ENCODE results near the gene KIF1B.

DNA sequence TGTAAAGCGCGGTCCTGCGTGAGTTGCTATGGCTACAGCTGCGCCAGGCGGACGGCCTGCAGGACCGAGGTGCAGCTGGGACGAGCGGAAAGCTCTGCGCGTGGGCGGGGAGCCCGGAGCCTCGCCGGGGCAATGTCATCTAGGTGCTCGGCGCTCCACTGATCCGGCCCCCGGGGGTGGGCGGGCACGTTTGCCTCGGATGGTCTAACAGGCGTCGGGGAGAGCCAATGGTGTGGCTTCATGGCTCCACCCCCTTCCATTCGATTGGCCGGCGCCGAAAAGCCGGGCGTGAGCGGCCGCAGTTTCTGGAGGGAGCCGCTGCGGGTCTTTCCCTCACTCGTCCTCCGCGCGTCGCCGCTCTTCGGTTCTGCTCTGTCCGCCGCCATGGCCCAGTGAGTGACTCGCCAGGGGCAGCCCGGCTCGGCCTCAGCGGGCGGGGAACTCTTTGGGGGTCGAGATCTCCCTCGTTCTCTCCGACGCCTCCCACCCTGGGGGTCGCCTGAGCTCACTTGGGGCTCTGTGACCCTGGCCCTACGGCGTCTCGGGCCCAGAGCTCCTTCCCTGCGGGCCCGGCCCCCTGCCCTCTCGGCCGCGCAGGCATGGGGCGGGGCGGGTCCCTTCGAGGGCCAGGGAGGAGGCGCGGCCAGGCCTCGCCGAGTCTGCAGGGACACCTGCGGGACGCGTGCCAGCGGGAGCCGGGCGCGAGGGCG is 188.5 kb downstream of the KIF1B start, which contains the start of gene PGD:
- TF ChIP-seq CTCF (IDR thresholded peaks at IDR 0.05) (no peak), POLR2A (IDR thresholded peaks at IDR 0.05) (no peak)
